GM12872 (cell line): ENCODE measurements around the gene CFAP99.

Source experiments
- CTCF ChIP-seq: IDR thresholded peaks from 3 replicates; pipeline ENCODE4 v1.5.1; 2011; ENCODE audit warnings: low read depth, mild to moderate bottlenecking, low read length, moderate library complexity; ENCODE audit not compliant: insufficient read depth

The CFAP99 gene

GRCh38 chr4:2478229-2478628, 59.5 kb downstream of the CFAP99 start:
- TF ChIP-seq CTCF: no peak

- no peak for TF ChIP-seq CTCF
Observed at GRCh38 chr4:2480649-2481048, 61.9 kb downstream of the CFAP99 start.

GRCh38 chr4:2482192-2482591, 63.4 kb downstream of the CFAP99 start:
- TF ChIP-seq CTCF: no peak

- no peak for TF ChIP-seq CTCF
Observed at GRCh38 chr4:2482693-2483092, 63.9 kb downstream of the CFAP99 start.

GRCh38 chr4:2483237-2483636, 64.5 kb downstream of the CFAP99 start:
- no peak for TF ChIP-seq CTCF

- no peak for TF ChIP-seq CTCF
Observed at GRCh38 chr4:2484185-2484584, 65.4 kb downstream of the CFAP99 start.

GRCh38 chr4:2484993-2485392, 66.2 kb downstream of the CFAP99 start:
- no peak for TF ChIP-seq CTCF

GRCh38 chr4:2485956-2486355, 67.2 kb downstream of the CFAP99 start:
- TF ChIP-seq CTCF: no peak
